A549 treated with CORT108297 at 1 μM for 4 hours (cell line): ENCODE data around the gene MAGED4. TPM values are rescaled to one million over a fixed set of nuclear protein-coding genes. Genes with fewer than 3 reads are reported as not detected.

Experiments used
- total RNA-seq: library from RNA; stranded (reverse); fragments of 200-300 nt; extraction: Qiagen RNA extraction; gene quantifications from 5 replicates; pipeline ENCODE4 v1.2.3, GENCODE V29; 2022

Gene MAGED4, protein sequence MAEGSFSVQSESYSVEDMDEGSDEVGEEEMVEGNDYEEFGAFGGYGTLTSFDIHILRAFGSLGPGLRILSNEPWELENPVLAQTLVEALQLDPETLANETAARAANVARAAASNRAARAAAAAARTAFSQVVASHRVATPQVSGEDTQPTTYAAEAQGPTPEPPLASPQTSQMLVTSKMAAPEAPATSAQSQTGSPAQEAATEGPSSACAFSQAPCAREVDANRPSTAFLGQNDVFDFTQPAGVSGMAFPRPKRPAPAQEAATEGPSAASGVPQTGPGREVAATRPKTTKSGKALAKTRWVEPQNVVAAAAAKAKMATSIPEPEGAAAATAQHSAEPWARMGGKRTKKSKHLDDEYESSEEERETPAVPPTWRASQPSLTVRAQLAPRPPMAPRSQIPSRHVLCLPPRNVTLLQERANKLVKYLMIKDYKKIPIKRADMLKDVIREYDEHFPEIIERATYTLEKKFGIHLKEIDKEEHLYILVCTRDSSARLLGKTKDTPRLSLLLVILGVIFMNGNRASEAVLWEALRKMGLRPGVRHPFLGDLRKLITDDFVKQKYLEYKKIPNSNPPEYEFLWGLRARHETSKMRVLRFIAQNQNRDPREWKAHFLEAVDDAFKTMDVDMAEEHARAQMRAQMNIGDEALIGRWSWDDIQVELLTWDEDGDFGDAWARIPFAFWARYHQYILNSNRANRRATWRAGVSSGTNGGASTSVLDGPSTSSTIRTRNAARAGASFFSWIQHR
- total RNA-seq: 6.3 to 9.9 TPM (median 8.3 TPM) in 5 replicates

DNA sequence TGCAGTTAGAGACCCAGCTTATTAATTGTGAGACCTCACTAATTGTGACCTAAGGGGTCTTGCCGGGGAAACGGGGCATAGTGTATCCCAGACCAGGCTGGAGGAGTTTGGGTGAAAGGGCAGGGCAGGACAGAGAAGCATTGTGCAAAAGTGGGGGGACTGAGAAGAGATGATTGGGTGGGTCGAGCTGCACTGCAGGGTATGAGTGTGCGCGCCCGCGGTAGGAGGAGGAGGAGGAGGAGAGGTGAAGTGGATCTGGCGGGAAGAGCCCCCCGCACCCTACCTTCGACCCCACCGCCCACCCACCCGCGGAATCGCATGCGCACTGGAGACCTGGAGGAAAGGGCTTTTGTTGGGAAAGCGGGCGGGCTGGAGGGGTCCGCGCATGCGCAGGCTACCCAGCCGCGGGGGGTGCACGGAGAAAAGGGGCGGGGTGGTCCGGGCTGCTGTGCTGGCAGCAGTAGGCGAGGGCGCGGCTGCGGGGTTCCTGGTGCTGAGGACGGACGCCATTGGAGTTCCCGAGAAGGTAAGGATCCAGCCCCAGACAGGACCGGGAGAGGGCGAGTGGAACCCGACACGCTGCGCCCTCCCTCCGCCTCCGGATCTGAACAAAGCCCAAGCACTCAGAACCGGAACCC lies at the start of gene MAGED4:
MAGED4 (plus strand) TSS at position 449 of the 638 bp plus-strand sequence. CDS start 1,035 bp downstream, outside the sequence.

Other genes starting within 250 kb of the MAGED4 start
- 6.9 to 16.5 TPM (median 13.8 TPM) in 5 replicates for gene MAGED4B, start 115.7 kb upstream of the MAGED4 start, total RNA-seq
- not detected in 5 replicates for gene XAGE2, start 184.1 kb downstream of the MAGED4 start, total RNA-seq